A673 (cell line): ENCODE results near the gene DDX50. TPM values are rescaled to one million over a fixed set of nuclear protein-coding genes. Genes with fewer than 3 reads are reported as not detected.

Experiments
- BruUV-seq: library from RNA; stranded (reverse); fragments of 400-500 nt; replicated peaks from 2 replicates; lab custom pipeline; 2021; lab: Mats Ljungman, UMichigan
- CTCF ChIA-PET: fragments of 300-600 bp; sonication (Branson Sonifier 250); formaldehyde crosslinking; loops from one replicate; lab custom pipeline; 2022; ENCODE audit warnings: antibody characterized with exemption; lab: Charles Lee
- POLR2A ChIA-PET: fragments of 300-600 bp; sonication (Branson Sonifier 250); formaldehyde crosslinking; loops from one replicate; lab custom pipeline; 2022; ENCODE audit warnings: antibody characterized with exemption; ENCODE audit not compliant: low non-redundant PET; lab: Charles Lee
- DNase-seq: peaks from one replicate; pipeline ENCODE4 v3.0.0-alpha.2; 2015; ENCODE audit warnings: low spot score
- H3K27ac ChIP-seq: fragments of 200-600 bp; sonication (generic); 2 replicates; pipeline ENCODE4 v1.5.1; 2016; ENCODE audit warnings: mixed run types, low read depth, mild to moderate bottlenecking, mixed read lengths, antibody characterized with exemption, low read length; ENCODE audit not compliant: poor library complexity, severe bottlenecking
- H3K27me3 ChIP-seq: fragments of 200-600 bp; sonication (generic); replicated peaks from 2 replicates; pipeline ENCODE4 v1.6.1; 2017; ENCODE audit warnings: mixed run types, low read depth, mild to moderate bottlenecking, mixed read lengths, antibody characterized with exemption, low read length; ENCODE audit not compliant: insufficient read depth, poor library complexity
- H3K36me3 ChIP-seq: fragments of 200-600 bp; sonication (generic); 2 replicates; pipeline ENCODE4 v1.6.1; 2016; ENCODE audit warnings: mixed run types, mild to moderate bottlenecking, mixed read lengths, antibody characterized with exemption, low read length; ENCODE audit not compliant: insufficient read depth, poor library complexity, severe bottlenecking
- H3K4me1 ChIP-seq: fragments of 200-600 bp; sonication (generic); 2 replicates; pipeline ENCODE4 v1.6.1; 2017; ENCODE audit warnings: mixed run types, mild to moderate bottlenecking, mixed read lengths, antibody characterized with exemption, low read length; ENCODE audit not compliant: insufficient read depth, poor library complexity, severe bottlenecking
- H3K4me3 ChIP-seq: fragments of 200-600 bp; sonication (generic); 2 replicates; pipeline ENCODE4 v1.5.1; 2016; ENCODE audit warnings: low read depth, mixed run types, mild to moderate bottlenecking, mixed read lengths, low read length; ENCODE audit not compliant: poor library complexity, severe bottlenecking
- H3K9me3 ChIP-seq: fragments of 200-600 bp; sonication (generic); 2 replicates; pipeline ENCODE4 v1.6.1; 2016; ENCODE audit warnings: mixed run types, low read depth, mild to moderate bottlenecking, mixed read lengths, antibody characterized with exemption, low read length; ENCODE audit not compliant: poor library complexity, severe bottlenecking
- CTCF ChIP-seq: fragments of 300-800, 200-600 bp; sonication (generic); conservative IDR thresholded peaks from 2 replicates; pipeline ENCODE4 v1.5.1; 2017; ENCODE audit warnings: low read depth, mild to moderate bottlenecking, antibody characterized with exemption, low read length, moderate library complexity, mixed read lengths
- EZH2 ChIP-seq: fragments of 200-600 bp; sonication (generic); IDR thresholded peaks from 2 replicates; pipeline ENCODE4 v1.6.1; 2017; ENCODE audit warnings: borderline replicate concordance, low read depth, mild to moderate bottlenecking, mixed read lengths, antibody characterized with exemption, low read length; ENCODE audit not compliant: poor library complexity, severe bottlenecking
- intact Hi-C: fragments of 100-400 bp; cut with micrococcal nuclease; formaldehyde crosslinking; loops from one replicate; pipeline ENCODE4 v1.10.0; 2022; ENCODE audit not compliant: unreplicated experiment
- total RNA-seq: library from RNA; stranded (reverse); gene quantifications from 2 replicates; pipeline ENCODE4 v1.2.3, GENCODE V29; 2021

DDX50 gene
- total RNA-seq, 1 experiment from 2014 or later = 46.1 TPM

- Histone ChIP-seq H3K4me3 (no peak overlapping the region), H3K9me3 (no peaks in the 10 kb centered on the region), H3K27ac (no peak overlapping the region), H3K36me3 (no peaks in the 10 kb centered on the region), H3K27me3 (peaks cover 9% of the 10 kb centered on the region), H3K4me1 (peaks cover 20% of the 10 kb centered on the region)
- TF ChIP-seq EZH2 (no peak), CTCF (no peak)
- ChIA-PET CTCF (no interaction called here), POLR2A (no interaction called here)
- no peak for DNase-seq
- no TSS peak for BruUV-seq
- intact Hi-C loops = no loop called here
Observed at GRCh38 chr10:68870061-68870460, 31.1 kb upstream of the DDX50 start.

- H3K4me1 ChIP-seq = peaks cover 20% of the 10 kb centered on the region
- CTCF ChIA-PET = no interaction called here
- no TSS peak for BruUV-seq
- POLR2A ChIA-PET = no interaction called here
- no peak overlapping the region for H3K4me3 ChIP-seq
- TF ChIP-seq CTCF (no peak), EZH2 (no peak)
- no peak overlapping the region for H3K27ac ChIP-seq
- intact Hi-C loops = no loop called here
- no peaks in the 10 kb centered on the region for H3K9me3 ChIP-seq
- DNase-seq = no peak
- H3K36me3 ChIP-seq = no peaks in the 10 kb centered on the region
- peaks cover 9% of the 10 kb centered on the region for H3K27me3 ChIP-seq
Observed at GRCh38 chr10:68870545-68871104, 30.5 kb upstream of the DDX50 start.

- TF ChIP-seq EZH2 = no peak
- TF ChIP-seq CTCF = no peak
- Histone ChIP-seq H3K4me1 (peaks cover 20% of the 10 kb centered on the region), H3K27me3 (peaks cover 9% of the 10 kb centered on the region), H3K27ac (peak overlapping the region; percentile 12), H3K4me3 (no peak overlapping the region), H3K9me3 (no peaks in the 10 kb centered on the region), H3K36me3 (no peaks in the 10 kb centered on the region)
- ChIA-PET POLR2A (no interaction called here), CTCF (no interaction called here)
- intact Hi-C loops = no loop called here
- DNase-seq = peak; percentile 77
- BruUV-seq = no TSS peak
Observed at GRCh38 chr10:68871105-68871711, 29.9 kb upstream of the DDX50 start.
